ENCODE data around the gene ORMDL2.

The ORMDL2 gene

GRCh38 chr12:55845361-55845760 lies 27.5 kb downstream of the ORMDL2 start:
- no peak overlapping the region for H3K4me3 ChIP-seq (ENCODE audit: low read depth, low read length)
- TF ChIP-seq, protein P1, sequence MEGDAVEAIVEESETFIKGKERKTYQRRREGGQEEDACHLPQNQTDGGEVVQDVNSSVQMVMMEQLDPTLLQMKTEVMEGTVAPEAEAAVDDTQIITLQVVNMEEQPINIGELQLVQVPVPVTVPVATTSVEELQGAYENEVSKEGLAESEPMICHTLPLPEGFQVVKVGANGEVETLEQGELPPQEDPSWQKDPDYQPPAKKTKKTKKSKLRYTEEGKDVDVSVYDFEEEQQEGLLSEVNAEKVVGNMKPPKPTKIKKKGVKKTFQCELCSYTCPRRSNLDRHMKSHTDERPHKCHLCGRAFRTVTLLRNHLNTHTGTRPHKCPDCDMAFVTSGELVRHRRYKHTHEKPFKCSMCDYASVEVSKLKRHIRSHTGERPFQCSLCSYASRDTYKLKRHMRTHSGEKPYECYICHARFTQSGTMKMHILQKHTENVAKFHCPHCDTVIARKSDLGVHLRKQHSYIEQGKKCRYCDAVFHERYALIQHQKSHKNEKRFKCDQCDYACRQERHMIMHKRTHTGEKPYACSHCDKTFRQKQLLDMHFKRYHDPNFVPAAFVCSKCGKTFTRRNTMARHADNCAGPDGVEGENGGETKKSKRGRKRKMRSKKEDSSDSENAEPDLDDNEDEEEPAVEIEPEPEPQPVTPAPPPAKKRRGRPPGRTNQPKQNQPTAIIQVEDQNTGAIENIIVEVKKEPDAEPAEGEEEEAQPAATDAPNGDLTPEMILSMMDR (conservative IDR thresholded peaks at IDR 0.05; ENCODE audit: low read depth, low read length): no peak
- no peak for DNase-seq (ENCODE audit: low read depth)

GRCh38 chr12:55845785-55846496 lies 28.1 kb downstream of the ORMDL2 start:
- TF ChIP-seq, protein P1 (conservative IDR thresholded peaks at IDR 0.05; ENCODE audit: low read depth, low read length): no peak
- peak; percentile 36 for DNase-seq (ENCODE audit: low read depth)

DNA sequence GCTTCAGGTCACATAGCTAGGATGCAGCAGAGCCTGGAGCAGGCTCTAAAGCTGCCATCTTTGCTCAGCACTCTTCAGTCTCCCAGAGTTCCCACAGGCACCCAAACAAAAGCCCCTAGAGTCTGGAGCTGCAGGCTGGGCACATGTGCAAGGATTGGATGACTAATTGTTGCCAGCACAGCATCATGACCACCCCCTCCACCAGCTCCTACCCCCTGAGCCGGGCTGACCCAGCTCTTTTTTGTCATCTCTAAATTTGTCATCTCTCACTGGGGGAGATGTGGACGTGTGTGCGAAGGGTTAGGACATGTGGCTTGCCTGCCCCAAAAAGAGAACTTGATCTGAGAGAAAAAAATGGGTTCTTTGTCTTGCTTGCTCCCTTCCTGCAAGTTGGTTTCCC lies 29.2 kb downstream of the ORMDL2 start:
- H3K4me3 ChIP-seq (ENCODE audit: low read depth, low read length): no peak overlapping the region
- peak; percentile 79 for DNase-seq (ENCODE audit: low read depth)
- TF ChIP-seq, protein P1 (conservative IDR thresholded peaks at IDR 0.05; ENCODE audit: low read depth, low read length): no peak

More at GRCh38 chr12:55845785-55846496, 28.1 kb downstream of the ORMDL2 start:
- H3K4me3 ChIP-seq (ENCODE audit: low read depth, low read length): no peak overlapping the region

- DNase-seq (ENCODE audit: low read depth): peak; percentile 100
- TF ChIP-seq, protein P1 (conservative IDR thresholded peaks at IDR 0.05; ENCODE audit: low read depth, low read length): no peak
- peak overlapping the region; percentile 11 for H3K4me3 ChIP-seq (ENCODE audit: low read depth, low read length)
Measured at GRCh38 chr12:55847603-55848291, 29.9 kb downstream of the ORMDL2 start.

DNA sequence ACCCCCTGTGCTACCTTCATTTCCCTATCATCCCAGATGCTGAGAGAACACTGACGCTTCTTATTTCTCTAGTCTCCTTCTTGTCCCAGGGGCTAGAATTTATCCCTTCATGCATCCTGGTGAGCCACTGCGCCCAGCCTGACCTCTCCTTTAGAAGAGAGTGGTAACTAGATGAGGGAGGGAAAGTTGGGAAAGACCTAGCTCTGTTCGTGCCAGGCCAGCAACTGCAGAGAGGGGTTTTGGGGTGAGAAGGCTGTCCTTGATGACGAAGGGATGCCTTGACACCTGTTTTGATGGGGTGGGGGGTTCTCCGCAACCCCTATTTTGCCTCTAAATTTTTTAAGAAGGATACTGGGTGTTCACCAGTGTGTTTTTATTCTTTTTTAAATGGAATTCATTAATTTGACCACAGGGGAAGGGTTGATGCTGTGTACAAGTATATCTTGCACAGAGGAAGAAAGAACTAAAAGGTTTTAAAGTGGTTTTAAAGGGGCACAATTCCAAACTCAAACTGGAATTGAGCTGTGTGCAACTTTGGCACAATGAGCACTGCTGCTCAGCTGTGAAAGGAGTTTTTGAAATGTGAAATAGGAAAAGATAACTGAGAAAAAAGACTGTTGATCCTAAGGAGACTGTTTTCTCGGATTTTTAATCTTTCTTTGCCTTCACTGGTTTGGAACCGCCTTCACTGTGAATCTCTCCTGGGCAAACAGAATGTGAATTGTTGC lies 31.9 kb downstream of the ORMDL2 start:
- no peak overlapping the region for H3K4me3 ChIP-seq (ENCODE audit: low read depth, low read length)
- no peak for DNase-seq (ENCODE audit: low read depth)
- TF ChIP-seq, protein P1 (conservative IDR thresholded peaks at IDR 0.05; ENCODE audit: low read depth, low read length): no peak

GRCh38 chr12:55850401-55850800 lies 32.6 kb downstream of the ORMDL2 start:
- DNase-seq (ENCODE audit: low read depth): no peak
- TF ChIP-seq, protein P1 (conservative IDR thresholded peaks at IDR 0.05; ENCODE audit: low read depth, low read length): no peak
- H3K4me3 ChIP-seq (ENCODE audit: low read depth, low read length): no peak overlapping the region

Measured in choroid plexus epithelial cell (primary cell).